NCI-H446 (cell line): ENCODE measurements around the gene ANK2.
A peak's percentile ranks its signal among the peaks of the same experiment; 100 is the strongest.
"Not testable (repeated sequence)": the region's sequence is repeated elsewhere in the genome, so short reads cannot be mapped to it uniquely, and the experiment has no call there.

Experiments
- DNase-seq, 2 experiments: peaks; one replicate each; lab custom pipeline; 2025; lab: John Stamatoyannopoulos, UW

Gene ANK2

GRCh38 chr4:113051361-113051760 lies 1.9 kb downstream of the ANK2 start:
- DNase-seq = no peak

DNA sequence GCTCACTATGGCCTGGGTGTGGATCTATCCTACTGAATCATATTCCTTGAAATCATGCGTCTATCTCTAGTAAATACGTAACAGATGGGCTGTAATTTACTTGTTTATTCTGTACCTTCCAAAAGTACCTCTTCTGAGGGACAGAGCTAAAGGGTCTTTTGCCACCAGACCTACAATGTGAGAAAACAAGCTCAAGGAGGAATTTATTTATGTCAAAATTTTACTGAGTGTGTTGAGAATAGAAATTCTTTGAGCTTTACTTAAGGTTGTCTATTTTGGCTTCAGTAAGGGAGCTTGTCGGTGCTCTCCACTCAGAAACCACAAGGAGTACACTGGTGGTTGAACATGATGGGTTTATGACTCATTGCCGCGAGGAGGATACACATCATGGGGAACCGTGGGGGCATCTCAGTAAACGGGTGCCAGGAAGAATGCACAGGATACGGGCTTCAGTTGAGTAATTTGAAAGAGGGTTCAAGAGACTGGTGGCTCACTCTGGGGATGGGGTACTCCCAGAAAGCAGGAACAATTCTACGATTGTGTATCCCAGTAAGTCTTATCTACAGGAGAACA lies 3.0 kb downstream of the ANK2 start:
- no peak for DNase-seq

GRCh38 chr4:113053883-113054282 lies 4.4 kb downstream of the ANK2 start:
- no peak for DNase-seq

GRCh38 chr4:113056318-113056717 lies 6.9 kb downstream of the ANK2 start:
- no peak for DNase-seq

DNA sequence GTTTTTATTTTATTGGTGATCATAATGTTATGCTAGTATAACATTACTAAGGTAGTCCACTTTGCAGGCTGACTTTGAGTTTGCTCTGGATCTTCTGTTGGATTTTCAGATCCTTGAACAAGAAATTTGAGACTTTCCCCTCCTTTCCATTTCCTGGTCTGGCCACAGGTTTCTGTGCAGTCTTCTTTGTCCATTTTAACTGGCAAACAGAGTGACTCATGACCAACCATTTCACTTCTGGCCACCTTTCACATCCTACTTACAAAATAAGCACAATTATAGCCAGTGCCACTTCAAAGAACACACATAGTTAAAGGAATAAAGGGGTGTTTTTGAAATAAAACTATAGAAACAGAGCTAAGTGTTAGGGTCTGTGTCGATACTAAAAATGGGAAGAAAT lies 8.4 kb downstream of the ANK2 start:
- no peak for DNase-seq

DNA sequence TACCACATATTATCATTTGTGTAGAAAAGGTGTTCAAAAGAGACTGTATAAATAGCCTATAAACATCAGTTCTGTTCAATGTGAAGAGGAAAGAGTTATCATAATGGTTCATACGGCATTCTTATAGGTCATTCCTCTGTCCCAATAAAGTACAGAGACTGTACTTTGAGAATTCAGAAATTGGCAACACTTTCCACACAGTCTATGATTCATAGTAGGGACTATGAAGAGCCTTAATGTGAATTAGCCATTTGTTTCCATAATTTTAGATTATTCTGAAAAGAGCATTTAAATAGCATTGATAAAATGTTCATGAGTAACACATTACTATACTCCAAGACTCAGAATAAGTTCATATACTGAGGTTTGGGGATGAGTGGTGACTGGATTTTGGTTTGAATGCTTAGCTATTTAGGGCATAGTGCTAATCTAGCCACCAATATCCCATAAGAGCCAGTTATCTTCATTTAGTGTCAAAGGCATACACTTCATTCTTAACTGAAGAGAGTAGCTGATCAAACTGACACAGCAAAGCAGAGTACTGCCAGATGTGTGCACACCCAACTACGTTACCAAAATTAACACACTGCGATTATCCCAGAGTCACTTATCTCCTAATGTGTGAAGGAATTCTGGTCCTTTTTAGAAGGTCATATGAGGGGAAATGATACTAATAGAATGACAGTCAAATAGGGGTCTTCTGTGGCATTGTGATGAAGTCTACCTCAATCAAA lies 10.2 kb downstream of the ANK2 start:
- no peak for DNase-seq

DNA sequence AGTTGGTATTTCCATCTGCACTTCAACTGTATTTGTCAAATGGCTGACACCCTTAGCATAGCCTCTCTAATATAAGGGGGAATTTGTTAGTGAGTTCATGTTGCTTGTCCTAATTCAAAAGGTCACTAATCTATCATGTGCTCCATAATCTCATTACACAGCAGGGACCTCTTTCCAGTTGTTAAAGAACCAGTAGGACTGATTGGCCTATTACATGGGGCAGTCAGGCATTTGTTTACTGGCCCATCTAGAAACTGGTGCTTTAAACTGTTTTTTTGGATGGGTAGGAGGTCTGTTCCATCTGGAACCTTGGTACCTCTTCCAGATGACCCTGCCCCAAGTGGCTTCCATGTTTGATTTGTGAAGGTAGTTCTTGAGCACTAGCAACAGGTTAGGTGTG lies 11.4 kb downstream of the ANK2 start:
- DNase-seq = no peak

GRCh38 chr4:113064244-113064643 lies 14.8 kb downstream of the ANK2 start:
- DNase-seq = no peak

- DNase-seq = no peak
Observed at GRCh38 chr4:113065629-113066028, 16.2 kb downstream of the ANK2 start.

GRCh38 chr4:113068771-113069170 lies 19.3 kb downstream of the ANK2 start:
- DNase-seq = not testable (repeated sequence)

DNA sequence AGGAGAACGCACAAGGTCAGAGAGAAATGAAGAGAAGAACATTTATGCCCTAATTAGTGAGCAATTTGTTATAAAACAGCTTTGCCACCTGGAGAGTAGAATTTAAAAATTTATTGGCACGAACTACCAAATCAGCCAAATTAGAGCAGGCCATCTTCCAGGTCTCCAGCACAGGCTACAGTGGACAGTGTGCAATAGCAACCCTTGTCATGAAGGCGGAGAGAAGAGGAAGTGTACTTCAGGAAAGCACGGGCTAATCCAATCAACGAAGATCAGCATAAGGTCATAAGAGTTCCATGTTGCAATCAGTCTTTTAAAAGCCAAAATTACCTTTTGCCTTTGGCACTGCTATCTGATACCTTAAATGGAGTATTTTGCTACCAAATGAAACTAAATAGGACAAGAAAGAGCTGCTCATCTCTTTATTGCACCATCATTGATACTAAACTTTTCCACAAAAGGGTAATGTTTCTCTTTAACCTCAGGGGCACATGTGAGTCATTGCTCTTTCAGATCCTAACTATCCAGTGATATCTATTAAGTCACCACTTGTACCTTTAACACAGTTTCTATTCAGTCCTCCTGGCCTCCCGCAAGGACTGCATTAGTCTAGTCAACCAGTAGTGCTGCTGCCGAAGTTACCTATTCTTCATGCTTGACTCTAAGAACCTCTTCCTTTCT lies 19.9 kb downstream of the ANK2 start:
- DNase-seq = no peak

- DNase-seq = no peak
Observed at GRCh38 chr4:113070755-113071154, 21.3 kb downstream of the ANK2 start.

DNA sequence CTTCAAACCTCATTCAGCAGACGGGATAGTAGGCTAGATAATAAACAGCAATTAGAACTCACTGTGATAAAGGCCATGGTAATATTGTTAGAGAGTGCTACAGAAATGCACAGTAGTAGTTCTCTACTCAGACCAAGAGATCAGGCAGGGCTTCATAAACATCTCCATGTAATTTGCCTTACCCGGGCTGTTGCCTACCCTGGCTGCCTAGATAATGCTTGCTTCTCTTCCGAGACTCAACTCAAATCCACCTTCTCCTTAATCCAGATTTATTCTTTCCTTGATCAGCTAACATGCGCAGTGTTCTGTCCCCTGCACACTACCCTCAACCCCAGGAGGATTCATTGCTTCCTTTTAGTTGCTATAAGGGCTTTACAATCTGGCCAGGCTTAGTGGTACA lies 21.8 kb downstream of the ANK2 start:
- no peak for DNase-seq

- no peak for DNase-seq
Observed at GRCh38 chr4:113071805-113072204, 22.4 kb downstream of the ANK2 start.

DNA sequence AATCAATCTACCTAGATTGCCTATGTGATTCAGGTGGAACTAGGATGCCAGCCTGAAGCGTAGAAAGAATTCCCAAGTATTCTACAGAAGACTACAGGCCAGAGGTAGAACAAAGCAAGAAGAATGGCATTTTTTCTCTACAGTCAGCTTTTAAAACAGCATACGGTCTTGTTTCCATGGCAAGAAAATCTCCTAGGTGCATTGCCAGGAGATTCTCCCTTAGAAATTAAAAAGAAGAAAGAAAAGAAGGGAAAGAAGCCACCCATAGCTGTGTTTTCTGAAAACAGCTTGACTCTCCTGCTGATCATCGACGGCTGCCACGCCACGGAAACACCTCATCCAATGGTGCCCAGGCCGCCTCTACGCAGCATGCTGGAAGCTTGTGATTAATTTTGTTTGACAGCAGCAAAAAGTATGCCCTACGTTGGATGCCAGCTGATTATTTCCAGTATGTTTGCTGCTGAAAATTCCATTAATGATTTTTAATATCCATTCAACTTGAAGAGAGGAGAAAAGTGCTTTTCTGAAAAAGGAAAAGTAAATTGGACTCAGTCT lies 24.1 kb downstream of the ANK2 start:
- peak; percentile 25 to 48 for DNase-seq

- DNase-seq = peak in 1 of 2 experiments; percentile 11
Observed at GRCh38 chr4:113077575-113077974, 28.1 kb downstream of the ANK2 start.

- peak in 1 of 2 experiments; percentile 49 for DNase-seq
Observed at GRCh38 chr4:113078066-113078465, 28.6 kb downstream of the ANK2 start.

DNA sequence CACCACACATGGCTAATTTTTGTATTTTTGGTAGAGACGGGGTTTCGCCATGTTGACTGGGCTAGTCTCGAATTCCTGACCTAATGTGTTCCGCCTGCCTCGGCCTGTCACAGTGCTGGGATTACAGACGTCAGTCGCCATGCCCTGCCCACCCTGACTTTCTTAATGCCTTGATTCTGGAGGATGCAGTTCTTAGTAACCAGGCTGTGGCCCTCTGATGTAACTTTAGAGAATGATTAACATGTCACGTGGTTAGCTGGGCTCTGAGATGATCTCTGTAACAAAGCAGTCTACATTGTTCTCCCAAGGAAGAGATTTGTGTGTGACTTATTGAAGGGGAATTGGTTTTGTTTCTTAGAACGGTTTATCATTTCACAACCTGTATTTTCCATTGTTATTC lies 30.6 kb downstream of the ANK2 start:
- no peak for DNase-seq

DNA sequence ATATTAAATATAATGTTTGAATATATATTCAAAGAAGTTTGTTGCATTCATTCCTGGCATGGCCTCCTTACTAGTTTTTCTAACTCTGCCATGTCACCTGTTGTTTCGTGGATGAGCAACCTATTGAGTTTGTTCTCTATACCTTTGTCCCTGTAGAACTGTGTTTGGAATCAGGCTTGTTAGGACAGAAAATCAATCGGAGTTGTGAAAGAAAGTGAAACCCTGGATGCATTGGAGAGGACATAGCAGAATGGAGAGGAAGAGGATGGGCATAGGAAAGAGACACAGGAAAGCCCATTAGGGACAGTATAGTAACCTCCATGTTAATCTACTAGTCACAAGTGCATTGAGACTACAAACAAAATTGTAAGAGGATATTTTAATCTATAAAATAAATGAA lies 31.2 kb downstream of the ANK2 start:
- DNase-seq = no peak

DNA sequence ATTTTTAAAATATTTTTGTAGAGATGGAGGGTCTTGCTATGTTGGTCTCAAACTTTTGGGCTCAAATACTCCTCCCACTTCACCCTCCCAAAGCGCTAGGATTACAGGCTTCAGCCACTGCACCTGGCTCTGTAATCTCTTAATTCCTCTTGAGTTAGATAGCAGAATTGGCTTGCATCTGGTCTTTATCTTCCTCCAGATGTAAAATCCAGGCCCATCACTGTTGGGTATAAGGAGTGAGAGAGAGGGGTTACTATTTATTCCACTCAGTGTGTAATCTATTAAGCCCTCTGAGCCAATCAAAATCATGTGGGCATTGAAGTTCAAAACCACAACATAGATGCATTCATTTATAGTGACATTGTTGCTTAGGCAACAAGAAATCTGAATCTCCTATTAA lies 33.9 kb downstream of the ANK2 start:
- no peak for DNase-seq

GRCh38 chr4:113086172-113086695 lies 36.8 kb downstream of the ANK2 start:
- no peak for DNase-seq

DNA sequence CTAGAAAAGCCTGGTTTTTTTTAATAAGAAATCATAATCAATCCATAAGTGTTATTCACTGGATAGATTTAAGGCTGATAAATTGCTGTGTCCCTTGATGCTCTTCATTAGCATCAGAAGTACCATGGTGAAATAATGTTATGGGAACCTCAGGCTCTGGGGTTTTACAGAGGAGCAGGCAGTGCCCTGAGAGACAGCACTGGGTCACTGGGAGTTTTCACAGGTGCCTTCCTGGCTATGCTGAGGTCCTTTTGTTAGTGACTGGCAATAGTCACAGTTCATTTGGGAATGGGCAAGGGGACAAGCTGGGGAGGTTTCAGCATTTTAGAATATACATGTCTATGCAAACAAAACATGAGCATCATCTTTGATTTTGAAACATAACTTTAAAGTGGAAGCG lies 38.6 kb downstream of the ANK2 start:
- DNase-seq = no peak

GRCh38 chr4:113090954-113091353 lies 41.5 kb downstream of the ANK2 start:
- no peak for DNase-seq
